CD4-positive, alpha-beta T cell treated with Interleukin-6 at 100 ng/mL for 8 hours (primary cell): ENCODE measurements around the gene SLC24A5.

Experiments
- DNase-seq: peaks from one replicate; pipeline ENCODE4 v3.0.0-alpha.2; 2020; ENCODE audit warnings: mixed read lengths, low spot score

SLC24A5 gene

DNA sequence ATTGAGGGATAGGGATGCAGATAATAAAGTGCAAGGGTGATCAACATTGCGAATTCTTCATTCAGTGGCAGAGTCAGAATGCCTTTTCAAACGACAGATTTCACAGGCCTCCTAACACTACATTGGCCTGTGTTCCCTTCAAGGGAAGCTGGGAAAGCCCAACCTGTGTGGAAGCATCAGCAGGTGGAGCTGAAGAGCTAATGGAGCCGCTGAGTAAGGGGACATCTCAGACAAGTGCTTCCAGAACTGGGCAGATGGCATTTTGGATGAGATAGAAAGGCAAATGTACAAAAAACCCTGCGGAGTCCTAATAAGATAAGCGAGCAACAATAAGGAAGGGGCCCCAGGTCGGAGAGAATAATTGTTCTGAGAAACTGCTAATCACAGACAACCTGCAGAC is 8.5 kb upstream of the SLC24A5 start:
- no peak for DNase-seq

DNA sequence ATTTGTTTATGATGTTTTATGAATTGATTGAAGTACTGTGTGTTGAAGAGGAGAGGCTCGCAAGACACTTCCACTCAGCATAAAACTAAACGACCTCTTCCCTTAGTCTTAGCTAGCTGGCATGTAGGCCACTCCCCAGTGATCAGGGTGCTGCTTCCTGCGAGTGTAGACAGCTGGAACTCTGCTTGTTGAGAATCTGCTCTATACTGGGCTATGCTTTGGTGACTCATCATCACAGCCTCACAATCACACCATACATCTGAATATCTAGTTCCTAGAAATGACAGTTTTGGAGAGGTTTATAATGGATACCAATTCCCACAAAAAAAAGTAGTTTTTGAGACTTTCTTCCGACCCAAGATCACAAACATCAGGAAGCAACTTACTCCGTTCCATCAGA is 1.5 kb upstream of the SLC24A5 start:
- no peak for DNase-seq

DNA sequence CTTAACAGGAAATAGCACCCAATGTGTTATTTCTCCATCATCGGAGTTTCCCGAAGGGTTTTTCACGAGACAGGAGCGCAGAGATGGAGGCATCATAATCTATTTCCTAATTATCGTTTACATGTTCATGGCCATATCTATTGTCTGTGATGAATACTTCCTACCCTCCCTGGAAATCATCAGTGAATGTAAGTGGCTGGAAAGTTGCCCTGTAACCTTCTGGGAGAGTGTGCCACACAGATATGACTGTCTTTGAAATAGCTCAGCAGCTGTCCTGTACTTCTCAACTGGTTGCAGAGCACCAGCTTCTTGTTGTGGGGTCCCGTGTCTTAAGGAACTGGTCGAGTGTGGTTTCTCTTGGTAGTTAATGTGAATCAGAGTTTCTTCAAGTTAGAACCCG is 1.1 kb downstream of the SLC24A5 start:
- no peak for DNase-seq

DNA sequence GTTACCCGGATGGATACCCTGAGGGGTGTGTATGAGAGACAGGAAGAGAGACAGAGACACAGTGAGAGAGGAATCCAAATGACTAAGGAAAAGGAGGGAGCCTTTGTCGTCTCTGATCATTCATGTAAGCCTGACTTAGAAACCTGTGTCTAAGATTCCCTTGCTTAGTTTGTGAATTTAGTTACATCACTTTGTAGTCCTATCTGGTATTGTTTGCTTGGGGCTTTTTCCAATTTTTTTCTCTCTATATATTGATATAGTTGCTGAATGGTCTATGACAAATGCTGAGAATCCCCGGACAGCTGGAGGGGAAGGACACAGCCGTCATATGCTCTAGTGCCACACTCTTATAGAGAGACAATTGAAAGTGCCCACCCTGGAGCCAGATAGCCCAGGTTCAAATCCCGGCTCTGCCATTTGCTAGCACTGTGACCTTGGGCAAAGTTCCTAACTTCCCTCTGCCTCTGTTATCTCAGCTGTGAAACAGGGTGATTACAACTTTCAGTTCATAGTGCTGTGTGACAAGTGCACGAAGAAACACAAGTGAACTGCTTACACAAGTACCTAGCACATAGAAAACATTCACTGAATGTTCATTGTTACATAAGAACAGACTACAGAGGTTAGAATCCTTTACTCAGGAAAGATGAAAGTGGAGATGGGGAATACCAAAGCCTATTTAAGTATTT is 6.0 kb downstream of the SLC24A5 start:
- no peak for DNase-seq

DNA sequence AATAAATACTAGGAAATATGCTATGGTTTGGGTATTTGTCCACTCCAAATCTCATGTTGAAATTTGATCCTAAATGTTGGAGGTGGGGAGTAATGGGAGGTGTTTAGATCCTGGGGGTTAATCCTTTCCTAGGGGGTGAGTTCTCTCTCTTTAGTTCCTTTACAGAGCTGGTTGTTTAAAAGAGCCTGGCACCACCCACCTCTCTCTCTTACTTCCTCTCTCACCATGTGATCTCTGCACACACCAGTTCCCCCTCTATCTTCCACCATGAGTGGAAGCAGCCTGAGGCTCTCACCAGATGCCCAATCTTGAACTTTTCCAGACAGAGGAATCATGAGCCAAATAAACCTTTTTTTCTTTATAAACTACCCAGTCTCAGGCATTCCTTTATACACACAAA is 10.5 kb downstream of the SLC24A5 start:
- no peak for DNase-seq

DNA sequence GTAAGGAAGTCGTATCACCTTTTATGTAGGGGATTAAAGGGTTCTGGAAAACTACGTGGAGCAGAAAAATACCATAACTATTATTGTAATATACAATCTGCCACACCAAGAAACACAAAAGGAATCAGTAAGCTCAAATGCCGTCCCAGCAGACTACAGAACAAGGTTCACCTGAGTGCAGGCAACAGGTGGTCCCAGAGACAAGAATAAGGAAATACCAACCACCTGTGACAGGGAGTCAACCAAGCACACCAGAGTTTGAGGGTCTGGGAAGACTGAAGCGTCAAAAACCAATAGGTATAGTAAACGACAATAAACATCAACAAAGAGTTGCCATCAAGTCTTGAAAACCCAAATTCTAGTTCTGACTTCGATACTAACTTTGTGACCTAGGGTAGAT is 12.1 kb downstream of the SLC24A5 start:
- DNase-seq = no peak

DNA sequence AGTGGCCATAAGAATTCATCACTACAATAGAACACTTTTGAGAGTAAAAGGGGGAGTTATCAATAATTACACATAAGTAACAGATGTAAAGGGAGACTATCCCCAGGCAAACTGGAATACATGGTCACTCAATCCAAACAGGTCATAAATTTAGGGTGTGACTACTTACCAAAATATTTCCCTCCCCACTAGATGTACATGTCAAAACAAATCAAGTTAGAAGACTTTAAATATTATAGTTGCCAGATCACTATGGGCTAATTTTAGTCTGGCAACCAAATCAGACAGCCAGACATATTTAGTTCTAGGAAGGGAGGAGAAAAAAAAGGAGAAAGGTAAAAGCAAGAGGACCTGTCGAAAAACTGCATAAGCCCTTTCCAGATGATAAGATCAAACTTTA is 23.1 kb downstream of the SLC24A5 start:
- no peak for DNase-seq

DNA sequence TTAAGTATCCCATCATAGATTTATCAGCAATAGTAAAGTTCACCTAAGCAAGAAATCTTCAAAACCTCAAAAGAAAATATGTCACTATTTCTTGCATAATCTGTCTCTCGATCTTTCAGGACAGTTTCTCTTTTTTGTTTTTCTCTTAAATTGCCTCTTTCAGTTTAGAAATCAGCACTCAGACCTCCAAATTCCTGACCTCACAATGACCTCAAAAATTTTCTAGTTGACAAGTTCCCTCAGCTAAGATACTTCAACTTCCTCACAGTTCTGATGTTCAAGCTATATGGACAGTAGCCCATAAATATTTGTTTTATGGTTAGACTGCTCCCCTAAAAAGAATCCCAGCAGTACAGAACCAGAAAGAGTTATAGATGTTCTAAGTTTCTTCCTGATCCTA is 24.1 kb downstream of the SLC24A5 start:
- no peak for DNase-seq

DNA sequence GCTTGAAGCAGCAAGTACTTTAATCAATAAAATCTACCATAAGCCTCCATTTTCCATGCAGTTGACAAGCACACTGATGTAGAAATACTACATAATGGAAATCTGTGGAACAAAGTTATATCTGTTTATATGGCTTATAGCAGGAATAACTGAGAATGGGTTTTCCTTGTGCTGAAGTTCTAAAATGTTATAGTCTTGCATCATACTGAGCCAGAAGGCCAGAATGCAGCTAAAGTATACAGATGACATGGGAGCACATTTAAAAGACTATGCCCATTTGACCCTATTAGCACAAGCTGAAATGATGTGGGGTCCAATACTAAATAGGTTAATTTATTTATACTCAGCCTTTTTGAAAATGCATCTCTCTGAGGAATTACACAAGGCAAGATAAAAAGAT is 25.1 kb downstream of the SLC24A5 start:
- no peak for DNase-seq

DNA sequence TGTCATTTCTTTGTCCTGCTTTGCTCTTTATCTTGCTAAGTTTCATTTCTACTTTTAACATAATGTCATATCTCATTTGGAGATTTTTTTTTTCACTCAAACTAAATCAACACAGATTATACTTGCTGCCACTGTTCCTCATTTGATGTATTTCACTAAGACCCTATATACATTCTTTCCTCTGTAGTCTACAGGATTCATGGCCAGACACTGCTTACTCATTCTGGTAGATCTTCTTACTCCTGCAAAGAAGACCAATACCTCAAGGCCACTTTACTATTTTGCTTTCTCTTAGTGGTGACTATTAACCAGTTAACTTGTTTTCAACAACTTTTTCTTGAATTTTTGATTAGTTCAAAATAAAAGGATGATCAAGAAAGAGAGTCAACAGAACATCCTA is 26.6 kb downstream of the SLC24A5 start:
- no peak for DNase-seq

DNA sequence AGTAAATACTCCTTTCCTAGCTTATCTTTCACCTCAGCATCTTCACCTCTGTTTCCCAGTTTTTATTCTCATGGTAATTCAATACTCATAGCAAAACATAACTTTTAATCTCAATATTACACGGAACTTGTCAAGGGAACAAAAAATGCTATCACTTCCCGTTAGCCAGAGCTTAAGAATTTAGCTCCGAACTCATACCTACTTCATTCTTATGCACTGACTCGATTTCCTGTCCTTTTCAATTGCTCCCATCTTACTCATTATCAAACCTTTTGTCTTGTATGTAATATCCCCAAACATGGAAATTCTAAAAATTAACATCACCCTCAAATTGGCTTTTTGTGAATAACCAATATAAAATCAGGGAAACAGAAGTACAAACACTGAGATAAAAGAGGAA is 29.1 kb downstream of the SLC24A5 start:
- no peak for DNase-seq

DNA sequence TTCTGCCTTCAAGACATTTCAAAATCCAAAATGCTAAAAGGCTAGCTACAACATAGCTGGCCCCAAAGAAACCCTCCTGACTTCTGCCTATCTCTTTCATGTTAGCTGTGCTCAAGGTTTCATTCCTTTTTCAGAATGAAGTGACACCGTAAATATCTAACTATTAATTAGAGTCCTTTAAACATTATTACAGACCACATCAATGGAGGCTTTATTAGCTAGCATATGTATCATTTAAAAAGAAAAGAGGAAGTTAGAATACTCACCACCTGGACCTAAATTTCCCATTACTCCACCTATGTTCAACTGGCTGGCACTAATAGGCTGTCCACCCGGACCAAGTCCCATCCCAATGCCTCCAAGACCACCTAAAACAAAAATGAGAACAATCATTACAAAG is 32.7 kb downstream of the SLC24A5 start:
- no peak for DNase-seq

DNA sequence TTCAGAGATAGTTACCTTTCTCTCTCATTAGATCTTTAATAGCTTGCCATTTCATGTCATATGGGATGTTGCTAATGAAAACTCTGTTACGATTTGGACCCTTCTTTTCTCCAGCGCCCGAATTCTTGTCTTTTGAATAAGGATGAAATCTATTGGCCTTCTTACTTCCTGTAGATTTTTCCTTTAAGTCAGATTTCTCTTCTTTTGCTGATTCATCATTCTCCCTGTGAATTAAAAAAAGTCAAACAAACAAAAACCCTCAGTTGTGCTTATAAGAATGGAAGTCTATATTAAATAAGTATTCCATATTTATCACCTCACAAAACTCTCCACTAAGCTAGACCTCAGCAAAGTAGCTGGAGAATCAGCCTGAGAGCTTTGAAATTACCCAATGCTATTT is 47.8 kb downstream of the SLC24A5 start:
- no peak for DNase-seq

DNA sequence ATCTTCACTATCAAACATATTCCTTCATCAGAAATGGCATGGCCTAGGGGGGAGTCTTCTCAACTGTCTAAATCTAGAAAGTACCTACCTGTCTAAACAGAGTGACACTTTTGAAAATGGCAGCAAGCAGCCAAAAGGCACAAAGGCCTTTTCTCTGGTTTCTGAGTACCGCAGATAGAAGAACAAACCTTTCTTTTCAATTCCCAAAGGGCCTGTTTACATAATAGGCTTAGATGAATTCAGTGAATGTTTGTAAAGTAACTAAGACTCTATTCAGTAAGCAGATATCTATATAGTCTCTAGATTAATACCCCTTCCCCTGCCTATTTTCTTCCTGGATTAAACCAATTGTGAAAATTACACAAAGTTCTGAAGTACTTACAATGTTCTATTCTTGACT is 50.2 kb downstream of the SLC24A5 start:
- no peak for DNase-seq

DNA sequence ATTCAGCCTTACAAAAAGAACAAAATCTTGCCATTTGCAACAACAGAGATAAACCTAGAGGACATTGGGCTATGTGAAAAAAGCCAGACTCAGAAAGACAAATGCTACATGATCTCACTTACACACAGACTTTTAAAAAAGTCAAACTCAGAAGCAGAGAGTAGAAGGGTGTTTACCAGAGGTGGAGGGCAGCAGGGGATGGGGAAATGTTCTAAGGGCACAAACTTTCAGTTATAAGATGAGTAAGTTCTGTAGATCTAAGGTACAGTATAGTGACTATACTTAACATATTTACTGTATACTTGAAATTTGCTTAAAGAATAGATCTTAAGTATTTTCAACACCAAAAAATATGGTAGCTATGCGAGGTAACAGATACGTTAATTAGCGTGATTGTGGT is 54.3 kb downstream of the SLC24A5 start:
- no peak for DNase-seq

DNA sequence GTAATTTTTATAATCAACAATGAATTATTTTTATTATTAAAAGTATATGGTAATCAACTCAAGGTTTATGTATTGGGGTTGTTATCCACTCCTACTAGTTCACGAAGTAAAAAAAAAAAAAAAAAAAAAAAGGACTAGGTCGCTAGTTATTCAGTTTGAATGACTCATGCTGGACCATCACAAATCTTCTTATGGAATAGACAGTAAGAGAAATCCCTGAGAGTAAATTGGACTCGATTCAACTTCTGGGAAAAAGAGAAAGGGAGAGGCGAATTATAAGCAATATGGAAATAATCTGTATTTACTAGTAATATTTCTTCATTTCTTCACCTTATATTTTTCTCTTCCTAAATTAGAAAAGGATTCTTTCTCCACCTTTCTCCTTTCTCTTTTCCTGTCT is 55.3 kb downstream of the SLC24A5 start:
- no peak for DNase-seq

DNA sequence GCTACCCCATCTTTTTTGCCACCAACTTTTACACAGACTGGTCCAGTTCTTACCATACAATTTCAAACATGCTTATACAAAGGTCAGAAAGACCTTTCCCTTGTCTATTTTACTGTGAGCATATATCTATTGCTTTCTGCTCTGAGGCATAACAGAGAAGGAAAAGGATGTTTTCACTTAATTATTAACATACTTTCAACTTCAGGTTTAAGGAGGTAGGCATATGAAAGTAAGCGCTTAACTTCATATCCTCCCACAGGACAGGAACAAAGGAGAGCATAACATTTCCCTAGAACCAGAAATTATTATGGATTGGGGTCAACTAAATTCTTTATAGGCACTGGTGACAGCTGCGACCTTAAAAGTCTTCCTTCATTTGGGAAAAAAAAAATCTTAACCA is 56.2 kb downstream of the SLC24A5 start:
- DNase-seq = no peak

DNA sequence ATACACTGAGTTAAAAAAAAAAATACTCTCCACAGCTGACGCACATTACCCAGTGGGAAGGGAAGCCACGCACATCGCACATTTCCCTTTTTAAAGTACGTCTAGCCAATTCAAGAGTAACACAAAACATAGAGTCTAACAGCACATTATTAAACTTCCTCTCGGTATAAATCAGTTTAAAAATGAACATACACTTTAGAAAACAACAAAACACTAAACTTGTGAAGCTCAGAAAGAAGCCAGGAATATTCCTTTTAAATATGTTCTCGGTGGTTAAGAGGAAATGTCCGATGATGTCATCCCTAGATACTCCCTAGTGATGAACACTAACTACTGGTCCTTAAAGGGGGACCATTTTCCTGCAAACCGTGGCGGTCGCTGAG is 56.6 kb downstream of the SLC24A5 start:
- no peak for DNase-seq

DNA sequence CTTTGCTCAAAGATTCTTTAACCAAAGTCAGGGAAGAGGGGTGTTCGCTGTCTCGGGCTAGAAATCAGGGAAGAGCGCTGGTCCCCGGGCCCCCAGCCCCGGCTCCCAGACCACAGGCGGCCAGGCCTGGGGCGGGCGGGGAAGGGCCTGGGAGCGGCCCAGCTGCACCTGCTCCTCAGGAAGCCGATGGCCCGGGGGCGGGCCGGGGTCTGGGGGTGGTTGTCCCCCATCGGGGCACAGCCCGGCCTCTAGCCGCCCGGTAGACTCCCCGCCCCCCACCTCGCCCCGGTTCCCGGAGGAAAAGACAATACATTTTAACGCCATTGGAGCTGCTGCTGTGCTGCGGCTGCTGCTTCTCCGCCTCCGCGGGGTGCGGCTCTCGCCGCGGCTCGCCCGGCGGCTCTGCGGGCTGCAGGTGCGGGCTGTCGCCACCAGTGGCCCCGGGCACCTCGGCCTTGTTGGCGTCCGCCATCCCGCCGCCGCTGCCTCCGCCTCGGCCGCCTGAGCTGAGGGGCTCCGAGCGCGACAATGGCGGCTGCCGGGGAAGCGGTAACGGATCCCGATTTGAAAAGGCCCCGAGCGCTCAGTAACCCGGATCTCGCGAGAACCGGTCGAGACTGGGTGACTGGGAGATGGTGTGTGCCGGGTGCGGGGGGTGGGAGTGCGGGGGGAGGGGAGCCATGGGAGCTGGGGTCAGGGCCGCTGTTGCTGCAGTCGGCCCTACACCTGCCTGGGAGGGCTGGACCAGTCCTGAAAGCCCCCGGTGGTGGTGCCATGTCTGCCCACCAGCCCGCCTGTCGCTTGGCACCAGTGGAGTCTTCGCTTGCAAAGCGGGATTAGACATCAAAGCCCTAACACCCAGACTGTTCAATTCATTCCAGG is 57.2 kb downstream of the SLC24A5 start, which contains the start of gene MYEF2:
MYEF2 (minus strand) TSS at position 530 of the 882 bp plus-strand sequence; CDS start at position 472, 58 bp downstream.
- peak; percentile 50 for DNase-seq

DNA sequence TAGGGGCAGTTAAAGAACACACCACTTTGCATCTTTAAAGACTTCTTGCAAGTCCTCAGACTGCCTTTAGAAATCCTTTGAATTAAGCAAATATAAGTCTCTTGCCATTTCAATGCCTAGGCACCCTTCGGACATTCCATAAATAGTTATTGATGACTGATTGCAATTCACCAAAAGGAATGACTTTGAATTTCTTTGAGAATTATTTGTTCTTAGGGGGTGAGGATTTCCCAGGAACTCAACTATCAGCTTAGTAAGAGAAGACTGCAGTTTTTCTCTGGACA is 57.8 kb downstream of the SLC24A5 start:
- DNase-seq = no peak

DNA sequence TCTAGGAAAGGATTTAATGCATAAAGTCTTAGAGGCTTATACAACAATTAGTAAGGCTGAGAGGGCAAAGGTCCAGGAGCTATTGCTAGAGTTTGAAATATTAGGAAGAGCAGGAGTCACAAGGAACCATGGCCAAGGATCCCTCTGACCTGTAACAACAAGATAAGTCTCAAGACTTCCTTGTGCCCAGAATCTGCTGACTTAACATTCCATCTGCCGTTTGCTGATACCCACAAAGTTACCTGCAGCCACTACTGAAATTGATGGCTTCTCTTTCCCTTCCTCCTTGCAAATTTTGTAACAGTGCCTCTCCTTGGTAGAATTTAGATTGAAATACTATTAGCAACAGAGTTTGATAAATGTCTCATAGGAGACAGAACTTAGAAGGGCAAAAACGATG is 62.0 kb downstream of the SLC24A5 start:
- no peak for DNase-seq

DNA sequence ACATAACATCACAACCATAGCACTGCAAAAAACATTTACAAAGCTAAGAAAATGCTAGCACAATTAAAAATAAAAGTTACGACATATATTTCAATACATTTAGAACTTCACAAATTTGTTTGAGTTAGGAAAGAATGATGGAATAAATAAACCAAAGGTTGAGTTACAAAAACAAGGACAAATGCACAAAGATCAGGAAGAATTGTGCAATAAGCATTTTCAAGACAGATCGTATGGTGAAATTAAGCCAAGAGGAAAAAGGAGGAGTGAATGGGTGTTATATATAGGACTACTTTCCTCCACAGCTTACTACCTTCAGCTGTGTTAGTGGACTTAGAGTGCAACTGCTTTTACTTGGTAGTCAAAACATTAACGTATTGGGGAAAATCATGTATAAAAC is 64.7 kb downstream of the SLC24A5 start:
- no peak for DNase-seq

DNA sequence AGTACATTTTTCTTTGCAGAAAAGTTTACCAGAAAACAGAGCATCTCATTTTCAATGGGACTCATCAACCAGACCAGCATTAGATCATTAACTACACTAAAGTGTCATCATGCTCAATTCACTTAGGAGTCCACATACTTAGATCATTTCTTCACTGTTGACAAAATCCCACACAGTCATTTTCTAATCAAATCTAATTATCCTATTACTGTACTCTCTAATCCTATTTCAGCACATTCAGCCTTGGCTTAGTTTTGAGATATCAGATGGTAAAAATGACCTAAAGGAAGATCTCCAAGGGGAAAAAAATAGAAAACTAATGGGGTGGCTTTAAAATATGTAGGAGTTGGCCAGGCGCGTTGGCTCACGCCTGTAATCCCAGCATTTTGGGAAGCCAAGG is 65.5 kb downstream of the SLC24A5 start:
- DNase-seq = no peak
